Mesenchymal stem cell (in vitro differentiated cells and primary cell): Measurements from ENCODE around the gene AMIGO2.
A peak's percentile ranks its signal among the peaks of the same experiment; 100 is the strongest.

Source experiments
- DNase-seq: peaks from one replicate; pipeline ENCODE4 v3.0.0-alpha.2; 2013
- H2AFZ ChIP-seq: one replicate; pipeline ENCODE4 v1.6.1; 2013; ENCODE audit warnings: low read depth, mild to moderate bottlenecking, control low read depth, inconsistent platforms, low read length, moderate library complexity
- H2AK5ac ChIP-seq: 2 replicates; pipeline ENCODE4 v1.6.1; 2013; ENCODE audit warnings: low read length, moderate library complexity, mild to moderate bottlenecking, inconsistent platforms; ENCODE audit not compliant: severe bottlenecking
- H2BK120ac ChIP-seq: one replicate; pipeline ENCODE4 v1.6.1; 2013; ENCODE audit warnings: low read depth, mild to moderate bottlenecking, inconsistent platforms, low read length, moderate library complexity
- H2BK12ac ChIP-seq, 2 experiments: one replicate each; pipeline ENCODE4 v1.6.1; 2013; ENCODE audit warnings: inconsistent platforms in 2 of 2, low read length in 2 of 2, mild to moderate bottlenecking in 2 of 2, moderate library complexity in 2 of 2, control low read depth in 1 of 2
- H2BK15ac ChIP-seq: one replicate; pipeline ENCODE4 v1.6.1; 2013; ENCODE audit warnings: mild to moderate bottlenecking, low read depth, inconsistent platforms; ENCODE audit not compliant: poor library complexity, severe bottlenecking
- H2BK5ac ChIP-seq: 2 replicates; pipeline ENCODE4 v1.6.1; 2013; ENCODE audit warnings: low read depth, mild to moderate bottlenecking, low read length, control low read depth, inconsistent platforms; ENCODE audit not compliant: poor library complexity, severe bottlenecking
- H3K14ac ChIP-seq, 2 experiments: one replicate each; pipeline ENCODE4 v1.6.1; 2013; ENCODE audit warnings: inconsistent platforms in 2 of 2, low read length in 2 of 2, control low read depth in 1 of 2, mild to moderate bottlenecking in 1 of 2, moderate library complexity in 1 of 2
- H3K18ac ChIP-seq, 2 experiments: one replicate each; pipeline ENCODE4 v1.6.1; 2013; ENCODE audit warnings: inconsistent platforms in 2 of 2, low read length in 2 of 2, control low read depth in 1 of 2, low read depth in 1 of 2, mild to moderate bottlenecking in 1 of 2
- H3K23ac ChIP-seq, 2 experiments: one replicate each; pipeline ENCODE4 v1.6.1; 2013; ENCODE audit warnings: inconsistent platforms in 2 of 2, low read length in 2 of 2, mild to moderate bottlenecking in 2 of 2, moderate library complexity in 2 of 2, control low read depth in 1 of 2
- H3K27ac ChIP-seq: 2 replicates; pipeline ENCODE4 v1.5.1; 2013; ENCODE audit warnings: mild to moderate bottlenecking, moderate library complexity, low read length, control low read depth, inconsistent platforms; ENCODE audit not compliant: poor library complexity, severe bottlenecking
- H3K27me3 ChIP-seq, 2 experiments: 2 replicates each; pipeline versions ENCODE4 v1.6.1 to v1.7.0; 2013; ENCODE audit warnings: low read length in 2 of 2, mild to moderate bottlenecking in 2 of 2, moderate library complexity in 2 of 2, control low read depth in 1 of 2, inconsistent platforms in 1 of 2; ENCODE audit not compliant: control insufficient read depth in 1 of 2, insufficient read depth in 1 of 2
- H3K36me3 ChIP-seq, 2 experiments: 2 replicates each; pipeline versions ENCODE4 v1.6.1 to v1.7.0; 2013; ENCODE audit warnings: low read length in 2 of 2, control low read depth in 1 of 2, inconsistent platforms in 1 of 2, low read depth in 1 of 2, mild to moderate bottlenecking in 1 of 2; ENCODE audit not compliant: insufficient read depth in 2 of 2, control insufficient read depth in 1 of 2
- H3K4ac ChIP-seq, 2 experiments: one replicate each; pipeline ENCODE4 v1.6.1; 2013; ENCODE audit warnings: inconsistent platforms in 2 of 2, low read length in 2 of 2, mild to moderate bottlenecking in 2 of 2, moderate library complexity in 2 of 2, control low read depth in 1 of 2, low read depth in 1 of 2
- H3K4me1 ChIP-seq: 2 replicates; pipeline ENCODE4 v1.6.1; 2013; ENCODE audit warnings: low read depth, low read length, control low read depth; ENCODE audit not compliant: control insufficient read depth, insufficient read depth
- H3K4me2 ChIP-seq: 2 replicates; pipeline ENCODE4 v1.6.1; 2013; ENCODE audit warnings: low read length, mild to moderate bottlenecking, inconsistent platforms; ENCODE audit not compliant: poor library complexity, severe bottlenecking
- H3K4me3 ChIP-seq, 2 experiments: 2 replicates each; pipeline versions ENCODE4 v1.5.1 to v1.7.0; 2013; ENCODE audit warnings: low read length in 2 of 2, mild to moderate bottlenecking in 2 of 2, control low read depth in 1 of 2, low read depth in 1 of 2; ENCODE audit not compliant: insufficient read depth in 1 of 2
- H3K79me1 ChIP-seq: replicated peaks from 2 replicates; pipeline ENCODE4 v1.6.1; 2013; ENCODE audit warnings: mild to moderate bottlenecking, control low read depth, low read length, inconsistent platforms; ENCODE audit not compliant: poor library complexity, severe bottlenecking
- H3K9ac ChIP-seq: 2 replicates; pipeline ENCODE4 v1.7.0; 2013; ENCODE audit warnings: mild to moderate bottlenecking, low read length, moderate library complexity
- H3K9me3 ChIP-seq: 2 replicates; pipeline ENCODE4 v1.7.0; 2013; ENCODE audit warnings: mild to moderate bottlenecking, low read length; ENCODE audit not compliant: control insufficient read depth
- H4K8ac ChIP-seq: one replicate; pipeline ENCODE4 v1.6.1; 2013; ENCODE audit warnings: inconsistent platforms, mild to moderate bottlenecking, low read length, moderate library complexity
- H4K91ac ChIP-seq: one replicate; pipeline ENCODE4 v1.6.1; 2013; ENCODE audit warnings: mild to moderate bottlenecking, low read length, inconsistent platforms
- WGBS: methylation state at CpG from one replicate; pipeline ENCODE4 v1.1.7; 2013; ENCODE audit warnings: mixed read lengths; 5-methylcytosine and 5-hydroxymethylcytosine counted together

Gene AMIGO2

GRCh38 chr12:47035484-47035883 is 44.3 kb downstream of the AMIGO2 start:
- Histone ChIP-seq H3K14ac (no peak overlapping the region), H3K4me1 (peaks cover 5% of the 10 kb centered on the region), H3K27me3 (no peaks in the 10 kb centered on the region), H2BK5ac (no peak overlapping the region), H3K4me3 (no peak overlapping the region), H2AK5ac (peak overlapping the region; percentile 78), H3K36me3 (no peaks in the 10 kb centered on the region), H3K18ac (no peak overlapping the region), H3K9me3 (no peaks in the 10 kb centered on the region), H3K23ac (no peak overlapping the region), H3K4me2 (no peak overlapping the region), H2BK15ac (no peak overlapping the region), H3K27ac (no peak overlapping the region), H4K91ac (no peak overlapping the region), H4K8ac (no peak overlapping the region), H3K9ac (no peak overlapping the region), H2BK12ac (no peak overlapping the region), H2AFZ (no peak overlapping the region), H3K79me1 (peaks cover 3% of the 10 kb centered on the region), H2BK120ac (no peak overlapping the region), H3K4ac (no peak overlapping the region)
- no peak for DNase-seq
- WGBS, result 100% methylated on average over 2 of the region's 3 CpGs

GRCh38 chr12:47034661-47035060 is 45.1 kb downstream of the AMIGO2 start:
- H3K4me1 ChIP-seq, result peaks cover 5% of the 10 kb centered on the region
- H2BK5ac ChIP-seq, result no peak overlapping the region
- peak overlapping the region; percentile 86 for H2AK5ac ChIP-seq
- H3K27ac ChIP-seq, result peak overlapping the region; percentile 3
- H3K4me2 ChIP-seq, result no peak overlapping the region
- no peak overlapping the region for H2BK120ac ChIP-seq
- H3K14ac ChIP-seq, result no peak overlapping the region
- no peaks in the 10 kb centered on the region for H3K9me3 ChIP-seq
- H3K4ac ChIP-seq, result no peak overlapping the region
- no peak overlapping the region for H2AFZ ChIP-seq
- no peaks in the 10 kb centered on the region for H3K36me3 ChIP-seq
- 65% methylated on average over 2 of the region's 2 CpGs for WGBS
- no peak overlapping the region for H3K18ac ChIP-seq
- no peak overlapping the region for H3K23ac ChIP-seq
- no peak for DNase-seq
- no peak overlapping the region for H4K8ac ChIP-seq
- H3K79me1 ChIP-seq, result peaks cover 3% of the 10 kb centered on the region
- no peak overlapping the region for H4K91ac ChIP-seq
- H3K27me3 ChIP-seq, result no peaks in the 10 kb centered on the region
- peak overlapping the region in 1 of 2 experiments; percentile 10 for H2BK12ac ChIP-seq
- H3K9ac ChIP-seq, result no peak overlapping the region
- no peak overlapping the region for H2BK15ac ChIP-seq
- no peak overlapping the region for H3K4me3 ChIP-seq

GRCh38 chr12:47033789-47034555 is 45.8 kb downstream of the AMIGO2 start:
- H2BK12ac ChIP-seq, result no peak overlapping the region
- peak overlapping the region; percentile 47 for H3K27ac ChIP-seq
- H3K4me3 ChIP-seq, result no peak overlapping the region
- H3K9ac ChIP-seq, result no peak overlapping the region
- no peak overlapping the region for H2BK5ac ChIP-seq
- H3K27me3 ChIP-seq, result no peaks in the 10 kb centered on the region
- peaks cover 5% of the 10 kb centered on the region for H3K4me1 ChIP-seq
- H3K36me3 ChIP-seq, result no peaks in the 10 kb centered on the region
- no peak overlapping the region for H4K8ac ChIP-seq
- H3K4ac ChIP-seq, result no peak overlapping the region
- H2AFZ ChIP-seq, result no peak overlapping the region
- H2BK120ac ChIP-seq, result no peak overlapping the region
- no peak overlapping the region for H2BK15ac ChIP-seq
- H3K4me2 ChIP-seq, result no peak overlapping the region
- peaks cover 3% of the 10 kb centered on the region for H3K79me1 ChIP-seq
- H3K18ac ChIP-seq, result no peak overlapping the region
- no peak overlapping the region for H3K23ac ChIP-seq
- H4K91ac ChIP-seq, result no peak overlapping the region
- H3K9me3 ChIP-seq, result no peaks in the 10 kb centered on the region
- DNase-seq, result no peak
- 87% methylated on average over 5 of the region's 5 CpGs for WGBS
- H3K14ac ChIP-seq, result no peak overlapping the region
- H2AK5ac ChIP-seq, result peak overlapping the region; percentile 80

- WGBS, result 69% methylated on average over 4 of the region's 5 CpGs
- Histone ChIP-seq H3K14ac (no peak overlapping the region), H3K4me1 (peaks cover 5% of the 10 kb centered on the region), H3K18ac (no peak overlapping the region), H2AK5ac (no peak overlapping the region), H2BK5ac (no peak overlapping the region), H3K9ac (no peak overlapping the region), H3K23ac (no peak overlapping the region), H3K4ac (no peak overlapping the region), H2BK12ac (no peak overlapping the region), H2BK120ac (no peak overlapping the region), H3K4me3 (no peak overlapping the region), H2AFZ (no peak overlapping the region), H3K27ac (no peak overlapping the region), H4K91ac (no peak overlapping the region), H4K8ac (no peak overlapping the region), H3K4me2 (no peak overlapping the region), H3K36me3 (no peaks in the 10 kb centered on the region), H3K27me3 (no peaks in the 10 kb centered on the region), H2BK15ac (no peak overlapping the region), H3K9me3 (no peaks in the 10 kb centered on the region), H3K79me1 (peaks cover 3% of the 10 kb centered on the region)
- no peak for DNase-seq
Measured at GRCh38 chr12:47033081-47033480, 46.7 kb downstream of the AMIGO2 start.
